HCT116 (cell line): ENCODE data around the gene EPC1. TPM values are rescaled to one million over a fixed set of nuclear protein-coding genes. Genes with fewer than 3 reads are reported as not detected.
A peak's percentile ranks its signal among the peaks of the same experiment; 100 is the strongest.

Experiments
- ATAC-seq: fragments of 200-7000 bp; cut with Tn5 transposase; 2 replicates; pipeline ENCODE4 v1.9.1; 2020; ENCODE audit warnings: mild to moderate bottlenecking, moderate library complexity
- BruUV-seq: library from RNA; stranded (reverse); fragments of 400-500 nt; replicated peaks from 2 replicates; lab custom pipeline; 2021; lab: Mats Ljungman, UMichigan
- CTCF ChIA-PET: fragments of 300-600 bp; sonication (Branson Sonifier 250); formaldehyde crosslinking; loops from one replicate; lab custom pipeline; 2021; ENCODE audit warnings: antibody characterized with exemption; lab: Charles Lee
- POLR2A ChIA-PET: fragments of 300-600, 350-600 bp; sonication (Branson Sonifier 250); formaldehyde crosslinking; loops from one replicate; lab custom pipeline; 2021; ENCODE audit warnings: antibody characterized with exemption; lab: Charles Lee
- RAD21 ChIA-PET, 2 experiments: fragments of 300-600 bp; sonication (Branson Sonifier 250); formaldehyde crosslinking; loops; one replicate each; lab custom pipeline; 2023; ENCODE audit warnings: low total read pairs in 2 of 2; ENCODE audit not compliant: uncharacterized antibody in 2 of 2, unreplicated experiment in 2 of 2, low non-redundant PET in 1 of 2; lab: Charles Lee
- DNase-seq: peaks from one replicate; pipeline ENCODE4 v3.0.0-alpha.2; 2010; ENCODE audit warnings: low read depth, low spot score
- H2AFZ ChIP-seq: fragments of 200-600 bp; shearing (Covaris generic), sonication (generic); 2 replicates; pipeline ENCODE4 v1.6.1; 2017; ENCODE audit warnings: low read depth, mixed run types, mixed read lengths, antibody characterized with exemption, low read length; ENCODE audit not compliant: poor library complexity, severe bottlenecking
- H3K27ac ChIP-seq: 2 replicates; pipeline ENCODE4 v1.5.1; 2012; ENCODE audit warnings: low read depth, low read length
- H3K27me3 ChIP-seq: fragments of 200-600 bp; sonication (generic); 2 replicates; pipeline ENCODE4 v1.6.1; 2016; ENCODE audit warnings: mixed run types, low read length, mixed read lengths; ENCODE audit not compliant: insufficient read depth
- H3K36me3 ChIP-seq, 2 experiments: fragments of 200-500 bp in 1 of 2; fragments of 200-600 bp in 1 of 2; sonication (Bioruptor generic) in 1 of 2; sonication (generic) in 1 of 2; 2 replicates each; pipeline versions ENCODE4 v1.5.1 to v1.6.1; 2014 to 2016; ENCODE audit warnings: low read length in 2 of 2, inconsistent platforms in 1 of 2, mixed read lengths in 1 of 2, mixed run types in 1 of 2; ENCODE audit not compliant: insufficient read depth in 2 of 2, control insufficient read depth in 1 of 2
- H3K4me1 ChIP-seq, 2 experiments: fragments of 200-600 bp in 1 of 2; sonication (generic) in 1 of 2; 2 replicates each; pipeline versions ENCODE4 v1.5.1 to v1.6.1; 2012 to 2017; ENCODE audit warnings: low read length in 2 of 2, inconsistent platforms in 1 of 2, mild to moderate bottlenecking in 1 of 2, mixed read lengths in 1 of 2, mixed run types in 1 of 2, moderate library complexity in 1 of 2; ENCODE audit not compliant: insufficient read depth in 2 of 2, control insufficient read depth in 1 of 2
- H3K4me2 ChIP-seq: fragments of 200-600 bp; sonication (generic); 2 replicates; pipeline ENCODE4 v1.6.1; 2017; ENCODE audit warnings: mixed run types, low read length, mixed read lengths
- H3K4me3 ChIP-seq, 2 experiments: fragments of 200-600 bp in 1 of 2; sonication (generic) in 1 of 2; replicated peaks in 1 of 2; 2 replicates each; pipeline ENCODE4 v1.5.1; 2011 to 2016; ENCODE audit warnings: low read length in 2 of 2, control low read depth in 1 of 2, low read depth in 1 of 2, mild to moderate bottlenecking in 1 of 2, mixed read lengths in 1 of 2, mixed run types in 1 of 2
- H3K79me2 ChIP-seq: fragments of 200-600 bp; sonication (generic); 2 replicates; pipeline ENCODE4 v1.6.1; 2017; ENCODE audit warnings: mild to moderate bottlenecking, mixed run types, low read length, moderate library complexity, mixed read lengths; ENCODE audit not compliant: insufficient read depth
- H3K9ac ChIP-seq: fragments of 200-600 bp; sonication (generic); 2 replicates; pipeline ENCODE4 v1.6.1; 2016; ENCODE audit warnings: low read length, mixed read lengths
- H3K9me2 ChIP-seq: fragments of 200-600 bp; sonication (generic), shearing (Covaris generic); 2 replicates; pipeline ENCODE4 v1.6.1; 2017; ENCODE audit warnings: mixed run types, mild to moderate bottlenecking, moderate library complexity; ENCODE audit not compliant: insufficient read depth
- H3K9me3 ChIP-seq, 2 experiments: fragments of 200-500 bp in 1 of 2; fragments of 200-600 bp in 1 of 2; sonication (Bioruptor generic) in 1 of 2; sonication (generic) in 1 of 2; 2 replicates each; pipeline ENCODE4 v1.6.1; 2014 to 2017; ENCODE audit warnings: low read length in 2 of 2, mixed read lengths in 2 of 2, inconsistent platforms in 1 of 2, low read depth in 1 of 2, mild to moderate bottlenecking in 1 of 2, mixed run types in 1 of 2, moderate library complexity in 1 of 2; ENCODE audit not compliant: control insufficient read depth in 1 of 2, insufficient read depth in 1 of 2
- H4K20me1 ChIP-seq: fragments of 200-600 bp; sonication (generic), shearing (Covaris generic); 2 replicates; pipeline ENCODE4 v1.6.1; 2017; ENCODE audit warnings: mixed run types, mild to moderate bottlenecking, moderate library complexity; ENCODE audit not compliant: insufficient read depth
- RAD21 ChIP-seq: IDR thresholded peaks from 2 replicates; pipeline ENCODE4 v1.6.1; 2012; ENCODE audit warnings: low read depth, mild to moderate bottlenecking
- intact Hi-C: fragments of 100-400 bp; cut with micrococcal nuclease; formaldehyde crosslinking; loops from 2 replicates; pipeline ENCODE4 v1.10.0; 2022
- total RNA-seq: library from RNA; stranded (reverse); gene quantifications from one replicate; pipeline ENCODE4 v1.2.1, GENCODE V29; 2021; ENCODE audit not compliant: unreplicated experiment
- TF ChIP-seq, protein P1 (sequence below): IDR thresholded peaks from 2 replicates; pipeline ENCODE4 v1.6.1; 2011; ENCODE audit warnings: mild to moderate bottlenecking, low read length, moderate library complexity; ENCODE audit not compliant: insufficient replicate concordance; ENCODE audit errors: extremely low read depth
- TF ChIP-seq, protein P2 (sequence below): IDR thresholded peaks from 2 replicates; pipeline ENCODE4 v1.6.1; 2012
- TF ChIP-seq, protein P3 (sequence below), 3 experiments: fragments of 200-600 bp in 1 of 3; sonication (generic) in 1 of 3; IDR thresholded peaks in 2 of 3; conservative IDR thresholded peaks in 1 of 3; 2 replicates each; pipeline ENCODE4 v1.5.1; 2012 to 2017; ENCODE audit warnings: low read depth in 2 of 3, low read length in 2 of 3, antibody characterized with exemption in 1 of 3, borderline replicate concordance in 1 of 3, control low read depth in 1 of 3, mild to moderate bottlenecking in 1 of 3, mixed read lengths in 1 of 3, mixed run types in 1 of 3, moderate library complexity in 1 of 3; ENCODE audit not compliant: insufficient read depth in 1 of 3

The EPC1 gene
- total RNA-seq, 1 experiment from 2014 or later, result 20.1 TPM

DNA sequence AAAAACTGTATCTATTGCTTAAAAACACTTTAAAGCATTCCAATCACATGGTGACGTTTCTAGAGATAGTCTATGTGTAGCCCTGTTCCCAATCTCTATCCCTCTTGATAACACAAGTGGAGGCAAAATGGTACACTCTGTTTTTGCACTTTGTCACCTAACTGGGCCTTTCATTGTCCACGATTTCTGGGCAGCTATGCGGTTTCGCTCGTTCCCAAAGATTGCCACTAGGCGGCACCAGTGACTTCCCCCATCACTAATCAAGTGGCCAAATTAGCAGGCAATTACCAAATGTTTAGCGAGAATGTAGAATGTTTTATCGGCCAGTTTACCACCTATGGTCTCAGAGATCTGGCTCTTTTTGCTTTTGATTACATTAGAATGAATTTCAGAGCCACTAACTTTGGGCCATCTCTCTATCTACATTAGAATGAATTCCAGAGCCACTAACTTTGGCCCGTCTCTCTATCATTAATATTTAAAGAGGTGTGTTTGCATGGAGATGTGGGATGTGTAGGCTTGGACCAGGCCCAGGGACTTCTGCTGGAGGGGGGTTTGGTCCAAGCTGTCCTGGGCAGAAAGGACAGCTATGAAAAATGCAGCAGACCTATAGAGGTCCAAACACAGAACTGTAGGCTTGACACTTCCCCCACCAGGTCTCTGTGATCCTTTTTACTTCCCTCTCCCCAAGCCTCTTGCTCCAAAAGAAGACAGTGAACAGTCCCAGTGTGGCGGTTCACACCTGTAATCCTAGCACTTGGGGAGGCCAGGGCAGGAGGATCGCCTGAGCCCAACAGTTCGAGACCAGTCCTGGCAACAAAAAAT, 90.1 kb downstream of the EPC1 start (continued):
- TF ChIP-seq, protein P1, sequence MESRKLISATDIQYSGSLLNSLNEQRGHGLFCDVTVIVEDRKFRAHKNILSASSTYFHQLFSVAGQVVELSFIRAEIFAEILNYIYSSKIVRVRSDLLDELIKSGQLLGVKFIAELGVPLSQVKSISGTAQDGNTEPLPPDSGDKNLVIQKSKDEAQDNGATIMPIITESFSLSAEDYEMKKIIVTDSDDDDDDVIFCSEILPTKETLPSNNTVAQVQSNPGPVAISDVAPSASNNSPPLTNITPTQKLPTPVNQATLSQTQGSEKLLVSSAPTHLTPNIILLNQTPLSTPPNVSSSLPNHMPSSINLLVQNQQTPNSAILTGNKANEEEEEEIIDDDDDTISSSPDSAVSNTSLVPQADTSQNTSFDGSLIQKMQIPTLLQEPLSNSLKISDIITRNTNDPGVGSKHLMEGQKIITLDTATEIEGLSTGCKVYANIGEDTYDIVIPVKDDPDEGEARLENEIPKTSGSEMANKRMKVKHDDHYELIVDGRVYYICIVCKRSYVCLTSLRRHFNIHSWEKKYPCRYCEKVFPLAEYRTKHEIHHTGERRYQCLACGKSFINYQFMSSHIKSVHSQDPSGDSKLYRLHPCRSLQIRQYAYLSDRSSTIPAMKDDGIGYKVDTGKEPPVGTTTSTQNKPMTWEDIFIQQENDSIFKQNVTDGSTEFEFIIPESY, result no peak

DNA sequence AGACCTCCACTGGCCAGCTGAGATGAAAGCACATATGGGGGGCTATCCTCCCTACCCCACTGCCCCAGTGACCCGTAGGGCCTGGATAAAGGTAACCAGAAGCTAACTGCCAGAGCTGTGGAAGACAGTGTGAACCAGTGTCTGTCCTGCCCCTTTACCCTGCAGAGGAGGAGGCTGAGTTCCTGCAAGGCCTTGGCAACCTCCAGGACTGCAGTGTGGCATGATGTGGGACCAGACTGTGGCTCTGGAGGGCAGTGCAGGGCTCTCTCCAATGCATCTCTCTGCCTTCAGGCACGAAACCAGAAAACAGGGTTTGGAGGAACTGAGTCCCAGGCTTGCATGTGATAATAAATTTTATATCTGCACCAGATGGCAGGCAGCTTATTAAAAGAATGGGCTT, 93.1 kb downstream of the EPC1 start:
- no peaks in the 10 kb centered on the region for H4K20me1 ChIP-seq
- H3K9me3 ChIP-seq, result no peaks in the 10 kb centered on the region
- TF ChIP-seq, protein P2, sequence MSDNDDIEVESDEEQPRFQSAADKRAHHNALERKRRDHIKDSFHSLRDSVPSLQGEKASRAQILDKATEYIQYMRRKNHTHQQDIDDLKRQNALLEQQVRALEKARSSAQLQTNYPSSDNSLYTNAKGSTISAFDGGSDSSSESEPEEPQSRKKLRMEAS, result no peak
- TF ChIP-seq, protein P3, sequence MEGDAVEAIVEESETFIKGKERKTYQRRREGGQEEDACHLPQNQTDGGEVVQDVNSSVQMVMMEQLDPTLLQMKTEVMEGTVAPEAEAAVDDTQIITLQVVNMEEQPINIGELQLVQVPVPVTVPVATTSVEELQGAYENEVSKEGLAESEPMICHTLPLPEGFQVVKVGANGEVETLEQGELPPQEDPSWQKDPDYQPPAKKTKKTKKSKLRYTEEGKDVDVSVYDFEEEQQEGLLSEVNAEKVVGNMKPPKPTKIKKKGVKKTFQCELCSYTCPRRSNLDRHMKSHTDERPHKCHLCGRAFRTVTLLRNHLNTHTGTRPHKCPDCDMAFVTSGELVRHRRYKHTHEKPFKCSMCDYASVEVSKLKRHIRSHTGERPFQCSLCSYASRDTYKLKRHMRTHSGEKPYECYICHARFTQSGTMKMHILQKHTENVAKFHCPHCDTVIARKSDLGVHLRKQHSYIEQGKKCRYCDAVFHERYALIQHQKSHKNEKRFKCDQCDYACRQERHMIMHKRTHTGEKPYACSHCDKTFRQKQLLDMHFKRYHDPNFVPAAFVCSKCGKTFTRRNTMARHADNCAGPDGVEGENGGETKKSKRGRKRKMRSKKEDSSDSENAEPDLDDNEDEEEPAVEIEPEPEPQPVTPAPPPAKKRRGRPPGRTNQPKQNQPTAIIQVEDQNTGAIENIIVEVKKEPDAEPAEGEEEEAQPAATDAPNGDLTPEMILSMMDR (IDR thresholded peaks at IDR 0.05 in 2 of 3, conservative IDR thresholded peaks at IDR 0.05 in 1 of 3; ENCODE audit: borderline replicate concordance in 1 of 3, insufficient read depth in 1 of 3, low read depth in 2 of 3, low read length in 2 of 3), result peak in 1 of 3 experiments; percentile 19; a peak in 1 of 6 replicates
- 0 out of 2 replicates have a peak, but pooled peaks have one; percentile 11 for TF ChIP-seq RAD21
- intact Hi-C loops, result no loop called here
- BruUV-seq, result no TSS peak
- H3K27me3 ChIP-seq, result no peaks in the 10 kb centered on the region
- POLR2A ChIA-PET, result no interaction called here
- ATAC-seq, result peak; percentile 49
- no peak overlapping the region for H3K9ac ChIP-seq
- H3K4me1 ChIP-seq, result peaks cover 0 to 23% of the 10 kb centered on the region in 2 experiments; a peak in 3 of 4 replicates
- H3K27ac ChIP-seq, result no peak overlapping the region
- CTCF ChIA-PET, result interaction anchor here (1.0 to 1.2 kb wide), 2 partner anchors 10 to 92 kb away, joined by 3 to 4 read pairs; no protein-coding TSS in a partner anchor
- peak overlapping the region; percentile 47 for H3K4me2 ChIP-seq
- H3K36me3 ChIP-seq, result no peaks in the 10 kb centered on the region
- no peaks in the 10 kb centered on the region for H3K9me2 ChIP-seq
- no peak overlapping the region for H3K4me3 ChIP-seq
- no peaks in the 10 kb centered on the region for H3K79me2 ChIP-seq
- peak overlapping the region; percentile 12 for H2AFZ ChIP-seq
- RAD21 ChIA-PET, result no interaction called here
- DNase-seq, result no peak
